Spleen (tissue), 11 donors: ENCODE results near the gene PTPRN2. TPM values are rescaled to one million over a fixed set of nuclear protein-coding genes. Genes with fewer than 3 reads are reported as not detected.

Source experiments
- DNase-seq: peaks from one replicate; pipeline ENCODE4 v3.0.0-alpha.2; 2020
- H3K27ac ChIP-seq, 8 donors: fragments of 200-600 bp; sonication (generic) in 7 of 8; 1 replicate in 4 of 8; 2 replicates in 4 of 8; pipeline versions ENCODE4 v1.5.0 to v1.8.0; 2016 to 2021; ENCODE audit warnings: inconsistent platforms in 4 of 8, mild to moderate bottlenecking in 4 of 8, moderate library complexity in 1 of 8
- H3K27me3 ChIP-seq, 7 donors: fragments of 200-600 bp; sonication (generic) in 6 of 7; replicated peaks in 1 of 7; 1 replicate in 4 of 7; 2 replicates in 3 of 7; pipeline versions ENCODE4 v1.5.0 to v1.8.0; 2016 to 2021; ENCODE audit warnings: inconsistent platforms in 3 of 7, mild to moderate bottlenecking in 1 of 7
- H3K36me3 ChIP-seq, 6 donors: fragments of 200-600 bp; sonication (generic) in 5 of 6; 1 replicate in 4 of 6; 2 replicates in 2 of 6; pipeline versions ENCODE4 v1.5.0 to v1.8.0; 2016 to 2021; ENCODE audit warnings: inconsistent platforms in 2 of 6
- H3K4me1 ChIP-seq, 6 donors: fragments of 200-600 bp; sonication (generic) in 5 of 6; 1 replicate in 3 of 6; 2 replicates in 3 of 6; pipeline versions ENCODE4 v1.5.0 to v1.8.0; 2016 to 2021; ENCODE audit warnings: inconsistent platforms in 3 of 6
- H3K4me3 ChIP-seq, 8 donors: fragments of 200-600 bp; sonication (generic) in 7 of 8; 1 replicate in 4 of 8; 2 replicates in 4 of 8; pipeline versions ENCODE4 v1.5.0 to v1.8.0; 2016 to 2021; ENCODE audit warnings: inconsistent platforms in 4 of 8, mild to moderate bottlenecking in 4 of 8, moderate library complexity in 2 of 8
- H3K9me3 ChIP-seq, 8 donors: fragments of 200-600 bp; sonication (generic) in 7 of 8; 1 replicate in 4 of 8; 2 replicates in 4 of 8; pipeline versions ENCODE4 v1.5.0 to v1.8.0; 2016 to 2021; ENCODE audit warnings: inconsistent platforms in 4 of 8
- CTCF ChIP-seq, 11 experiments: fragments of 200-600 bp in 7 of 11; fragments of 450-650 bp in 4 of 11; sonication (generic) in 4 of 11; IDR thresholded peaks in 8 of 11; conservative IDR thresholded peaks in 3 of 11; 1 replicate in 7 of 11; 2 replicates in 4 of 11; pipeline versions ENCODE4 v1.4.0 to v1.8.0; 2016 to 2021; ENCODE audit warnings: antibody characterized with exemption in 11 of 11, inconsistent platforms in 4 of 11, mild to moderate bottlenecking in 1 of 11
- POLR2A ChIP-seq, 3 donors: fragments of 450-650 bp; IDR thresholded peaks; one replicate each; pipeline ENCODE4 v1.5.1; 2017; ENCODE audit warnings: antibody characterized with exemption in 3 of 3, mild to moderate bottlenecking in 1 of 3
- POLR2AphosphoS5 ChIP-seq, 3 donors: sonication (generic); formaldehyde crosslinking; IDR thresholded peaks; one replicate each; pipeline ENCODE4 v1.5.1; 2017; ENCODE audit warnings: antibody characterized with exemption in 3 of 3
- WGBS, 5 donors: extraction: QIAGEN DNeasy Blood & Tissue Kit in 3 of 5; methylation state at CpG; one replicate each; pipeline versions ENCODE4 v1.1.5 to v1.1.7; 2013 to 2018; 5-methylcytosine and 5-hydroxymethylcytosine counted together
- intact Hi-C: fragments of 100-400 bp; cut with DNase I; formaldehyde crosslinking; loops from one replicate; pipeline ENCODE4 v1.15.0; 2023; ENCODE audit warnings: low total_unique reads
- polyA plus RNA-seq, 3 donors: library from polyadenylated mRNA; stranded (reverse); fragments of 200-250 nt; gene quantifications; one replicate each; pipeline ENCODE4 v1.2.1, GENCODE V29; 2013
- total RNA-seq, 7 donors: library from RNA; depleted of rRNA in 3 of 7; stranded (reverse); fragments of >200 nt in 3 of 7; fragmentation: NEBNext Ultra II Directional in 4 of 7; extraction: Animal tissue kit (Norgen Biotek cat#: 25700) in 4 of 7; gene quantifications; one replicate each; pipeline versions ENCODE4 v1.1.0 to v1.2.1, GENCODE V29; 2016 to 2021
- donor health status: healthy with polysubstance abuse.
- donor health status: DM: no; HTN: no; CAD: no; lungs with moderate emphysema.
- donor health status: DM: no; HTN: no; CAD: no.
- donor health status: Bipolar disorder and iron deficiency.
- donor health status: healthy.
- donor health status: DM: no; HTN: no; CAD: no.
- donor health status: DM: yes; HTN: yes; CAD: no.

Gene PTPRN2
- total and polyA plus RNA-seq, 10 donors = 7.0 to 22.8 (median 16.8) TPM

- H3K27me3 ChIP-seq = peaks cover 0 to 53% (median 0%) of the 10 kb centered on the region in 7 donors
Measured at GRCh38 chr7:157668884-157669767, 918.5 kb downstream of the PTPRN2 start.

GRCh38 chr7:157668221-157668883 lies 919.3 kb downstream of the PTPRN2 start:
- WGBS, 5 donors = 26 to 36% (median 30%) methylated on average over 22 of the region's 22 CpGs
- Histone ChIP-seq H3K9me3 (peaks cover 0 to 3% (median 0%) of the 10 kb centered on the region in 8 donors), H3K36me3 (no peaks in the 10 kb centered on the region), H3K27me3 (peaks cover 0 to 47% (median 0%) of the 10 kb centered on the region in 7 donors), H3K4me3 (no peak overlapping the region), H3K4me1 (peaks cover 0 to 14% (median 2%) of the 10 kb centered on the region in 6 donors), H3K27ac (no peak overlapping the region)
- TF ChIP-seq CTCF (IDR thresholded peaks at IDR 0.05 in 8 of 11, conservative IDR thresholded peaks at IDR 0.05 in 3 of 11) (no peak), POLR2A (IDR thresholded peaks at IDR 0.05) (no peak)
- intact Hi-C loops = no loop called here
- DNase-seq = peak; percentile 73

More at GRCh38 chr7:157668884-157669767, 918.5 kb downstream of the PTPRN2 start:
- peak; percentile 69 for DNase-seq
- no peak overlapping the region for H3K4me3 ChIP-seq
- 61 to 78% (median 73%) methylated on average over 27 to 33 of the region's 33 CpGs for WGBS, 5 donors
- intact Hi-C loops = no loop called here
- no peaks in the 10 kb centered on the region for H3K36me3 ChIP-seq
- H3K4me1 ChIP-seq = peaks cover 0 to 14% (median 2%) of the 10 kb centered on the region in 6 donors
- peaks cover 0 to 3% (median 0%) of the 10 kb centered on the region in 8 donors for H3K9me3 ChIP-seq
- H3K27ac ChIP-seq = no peak overlapping the region
- TF ChIP-seq CTCF (IDR thresholded peaks at IDR 0.05 in 8 of 11, conservative IDR thresholded peaks at IDR 0.05 in 3 of 11) (no peak), POLR2AphosphoS5 (IDR thresholded peaks at IDR 0.05) (no peak), POLR2A (IDR thresholded peaks at IDR 0.05) (no peak)

- peaks cover 0 to 14% (median 2%) of the 10 kb centered on the region in 6 donors for H3K4me1 ChIP-seq
- no peaks in the 10 kb centered on the region for H3K36me3 ChIP-seq
- H3K9me3 ChIP-seq = peaks cover 0 to 3% (median 0%) of the 10 kb centered on the region in 8 donors
- WGBS, 5 donors = 87 to 95% (median 92%) methylated on average over 14 to 19 of the region's 19 CpGs
- no peak overlapping the region for H3K27ac ChIP-seq
- no peak overlapping the region for H3K4me3 ChIP-seq
- intact Hi-C loops = no loop called here
- TF ChIP-seq POLR2A (IDR thresholded peaks at IDR 0.05) (no peak), POLR2AphosphoS5 (IDR thresholded peaks at IDR 0.05) (no peak), CTCF (IDR thresholded peaks at IDR 0.05 in 8 of 11, conservative IDR thresholded peaks at IDR 0.05 in 3 of 11) (no peak)
- no peak for DNase-seq
- H3K27me3 ChIP-seq = peaks cover 0 to 50% (median 0%) of the 10 kb centered on the region in 7 donors
Measured at GRCh38 chr7:157667731-157668130, 919.9 kb downstream of the PTPRN2 start.

GRCh38 chr7:157667261-157667660 lies 920.4 kb downstream of the PTPRN2 start:
- Histone ChIP-seq H3K36me3 (no peaks in the 10 kb centered on the region), H3K4me1 (peaks cover 0 to 14% (median 2%) of the 10 kb centered on the region in 6 donors), H3K27ac (no peak overlapping the region), H3K27me3 (peaks cover 0 to 55% (median 0%) of the 10 kb centered on the region in 7 donors), H3K9me3 (peaks cover 0 to 3% (median 0%) of the 10 kb centered on the region in 8 donors), H3K4me3 (no peak overlapping the region)
- DNase-seq = peak; percentile 67
- WGBS, 5 donors = 68 to 92% (median 85%) methylated on average over 2 to 12 of the region's 12 CpGs
- intact Hi-C loops = no loop called here
- TF ChIP-seq CTCF (IDR thresholded peaks at IDR 0.05 in 8 of 11, conservative IDR thresholded peaks at IDR 0.05 in 3 of 11) (no peak), POLR2AphosphoS5 (IDR thresholded peaks at IDR 0.05) (no peak), POLR2A (IDR thresholded peaks at IDR 0.05) (no peak)
